HepG2 (cell line): ENCODE data around the gene NUBP2. TPM values are rescaled to one million over a fixed set of nuclear protein-coding genes. Genes with fewer than 3 reads are reported as not detected.

ENCODE experiments used
- DNMT1 ChIP-seq: sonication (generic); formaldehyde crosslinking; IDR thresholded peaks from 2 replicates; pipeline ENCODE4 v1.5.1; 2020; ENCODE audit warnings: mild to moderate bottlenecking, missing genetic modification reagents
- ISL2 ChIP-seq: sonication (generic); formaldehyde crosslinking; IDR thresholded peaks from 2 replicates; pipeline ENCODE4 v1.5.0; 2020; ENCODE audit warnings: missing genetic modification reagents
- ISX ChIP-seq: sonication (generic); formaldehyde crosslinking; conservative IDR thresholded peaks from 2 replicates; pipeline ENCODE4 v1.5.0; 2020; ENCODE audit warnings: missing genetic modification reagents
- MBNL3 ChIP-seq: fragments of 250-450 bp; sonication (Bioruptor Pico); conservative IDR thresholded peaks from 2 replicates; pipeline ENCODE4 v1.8.0; 2022; ENCODE audit warnings: mild to moderate bottlenecking, inconsistent platforms
- MED8 ChIP-seq: sonication (generic); formaldehyde crosslinking; IDR thresholded peaks from 2 replicates; pipeline ENCODE4 v1.8.1; 2023; ENCODE audit warnings: mild to moderate bottlenecking, missing genetic modification reagents; ENCODE audit not compliant: insufficient replicate concordance
- MYC ChIP-seq: sonication (generic); formaldehyde crosslinking; IDR thresholded peaks from 2 replicates; pipeline ENCODE4 v1.9.0; 2021; ENCODE audit warnings: missing genetic modification reagents, borderline replicate concordance
- NR2F2 ChIP-seq: IDR thresholded peaks from 2 replicates; pipeline ENCODE4 v1.6.1; 2012; ENCODE audit warnings: low read depth, inconsistent platforms, borderline replicate concordance
- NRL ChIP-seq: sonication (generic); formaldehyde crosslinking; IDR thresholded peaks from 2 replicates; pipeline ENCODE4 v1.5.0; 2020; ENCODE audit warnings: missing genetic modification reagents, mild to moderate bottlenecking, moderate library complexity, borderline replicate concordance
- RFXAP ChIP-seq: sonication (generic); formaldehyde crosslinking; IDR thresholded peaks from 2 replicates; pipeline ENCODE4 v1.4.0; 2020; ENCODE audit warnings: missing genetic modification reagents, borderline replicate concordance
- RNF219 ChIP-seq: sonication (generic); formaldehyde crosslinking; IDR thresholded peaks from 2 replicates; pipeline ENCODE4 v1.5.0; 2020; ENCODE audit warnings: mild to moderate bottlenecking, missing genetic modification reagents
- RXRA ChIP-seq: sonication (generic); formaldehyde crosslinking; IDR thresholded peaks from 2 replicates; pipeline ENCODE4 v1.5.1; 2020; ENCODE audit warnings: missing genetic modification reagents
- SOX5 ChIP-seq: IDR thresholded peaks from 2 replicates; pipeline ENCODE4 v1.6.1; 2016; ENCODE audit warnings: borderline replicate concordance
- ZNF142 ChIP-seq: sonication (generic); formaldehyde crosslinking; IDR thresholded peaks from 2 replicates; pipeline ENCODE4 v1.4.0; 2020; ENCODE audit warnings: missing genetic modification reagents
- ZNF235 ChIP-seq: sonication (generic); formaldehyde crosslinking; IDR thresholded peaks from 2 replicates; pipeline ENCODE4 v1.8.1; 2023; ENCODE audit warnings: mild to moderate bottlenecking, missing genetic modification reagents, borderline replicate concordance
- ZNF280B ChIP-seq: sonication (generic); formaldehyde crosslinking; IDR thresholded peaks from 2 replicates; pipeline ENCODE4 v1.5.0; 2020; ENCODE audit warnings: missing genetic modification reagents, mild to moderate bottlenecking, borderline replicate concordance
- ZNF430 ChIP-seq: sonication (generic); formaldehyde crosslinking; IDR thresholded peaks from 2 replicates; pipeline ENCODE4 v1.9.0; 2021; ENCODE audit warnings: mild to moderate bottlenecking, missing genetic modification reagents
- ZNF441 ChIP-seq: sonication (generic); formaldehyde crosslinking; IDR thresholded peaks from 2 replicates; pipeline ENCODE4 v1.7.0; 2021; ENCODE audit warnings: missing genetic modification reagents, borderline replicate concordance
- ZNF597 ChIP-seq: sonication (generic); formaldehyde crosslinking; IDR thresholded peaks from 2 replicates; pipeline ENCODE4 v1.5.0; 2020; ENCODE audit warnings: missing genetic modification reagents
- polyA plus RNA-seq, 8 experiments: library from polyadenylated mRNA; depleted of rRNA in 3 of 8; stranded (reverse) in 7 of 8; unstranded in 1 of 8; fragments of >200 nt; fragmentation: Illumina TruSeq in 4 of 8; extraction: Trizol in 4 of 8; gene quantifications; 2 replicates each; pipeline versions ENCODE4 v1.2.1 to v1.2.3, GENCODE V29; 2011 to 2016; ENCODE audit warnings: low read depth in 4 of 8, missing spikeins in 1 of 8, mixed read lengths in 1 of 8; ENCODE audit not compliant: insufficient read depth in 1 of 8
- total RNA-seq, 5 experiments: library from RNA; depleted of rRNA; stranded (reverse); fragments of >200 nt; fragmentation: Illumina TruSeq; extraction: Trizol; gene quantifications; 2 replicates each; pipeline ENCODE4 v1.2.3, GENCODE V29; 2016; ENCODE audit warnings: low read depth in 1 of 5

Gene NUBP2
- total and polyA plus RNA-seq, 2 of the 13 experiments (the other 11 are each of a cell fraction or from before 2014, with no cell fraction given), result 25.7 to 61.5 TPM

- TF ChIP-seq ISX (CRISPR knock-in tag), result no peak
- TF ChIP-seq DNMT1 (CRISPR knock-in tag), result no peak
- TF ChIP-seq ZNF597, result no peak
- 0 out of 2 replicates have a peak, but pooled peaks have one; percentile 22 for TF ChIP-seq RFXAP
- peak; percentile 64; the same call in 1 of the 2 replicates for TF ChIP-seq RXRA (CRISPR knock-in tag)
- peak; percentile 12; the same call in 1 of the 2 replicates for TF ChIP-seq SOX5 (CRISPR knock-in tag)
- TF ChIP-seq NR2F2, result peak; percentile 60; the same call in 1 of the 2 replicates
- TF ChIP-seq ZNF441 (CRISPR knock-in tag), result 0 out of 2 replicates have a peak, but pooled peaks have one; percentile 19
- TF ChIP-seq NRL, result peak; percentile 39; the same call in 1 of the 2 replicates
- no peak for TF ChIP-seq ZNF235 (CRISPR knock-in tag)
- TF ChIP-seq MYC (CRISPR knock-in tag), result peak; percentile 24; the same call in 1 of the 2 replicates
- peak; percentile 45; the same call in 1 of the 2 replicates for TF ChIP-seq ISL2 (CRISPR knock-in tag)
- no peak for TF ChIP-seq MED8
- no peak for TF ChIP-seq ZNF142 (CRISPR knock-in tag)
- no peak for TF ChIP-seq MBNL3 (CRISPR knock-in tag)
- 0 out of 2 replicates have a peak, but pooled peaks have one; percentile 27 for TF ChIP-seq ZNF280B
- 0 out of 2 replicates have a peak, but pooled peaks have one; percentile 45 for TF ChIP-seq RNF219 (CRISPR knock-in tag)
- no peak for TF ChIP-seq ZNF430 (CRISPR knock-in tag)
These were observed 42.7 kb downstream of the NUBP2 start (continued) for GRCh38 chr16:1825381-1825863.
